Hepatocyte (in vitro differentiated cells): Measurements from ENCODE around the gene TSPYL4. TPM values are rescaled to one million over a fixed set of nuclear protein-coding genes. Genes with fewer than 3 reads are reported as not detected.

Experiments
- DNase-seq: peaks from one replicate; pipeline ENCODE4 v3.0.0-alpha.2; 2016; ENCODE audit warnings: low spot score
- H2AFZ ChIP-seq: fragments of 200-600 bp; sonication (generic); 2 replicates; pipeline ENCODE4 v1.6.0; 2016; ENCODE audit warnings: antibody characterized with exemption, mild to moderate bottlenecking
- H3K27ac ChIP-seq: fragments of 200-600 bp; sonication (generic); 2 replicates; pipeline ENCODE4 v1.5.1; 2016; ENCODE audit warnings: mild to moderate bottlenecking
- H3K27me3 ChIP-seq: fragments of 200-600 bp; sonication (generic); 2 replicates; pipeline ENCODE4 v1.6.1; 2016
- H3K36me3 ChIP-seq: fragments of 200-600 bp; sonication (generic); replicated peaks from 2 replicates; pipeline ENCODE4 v1.5.1; 2016; ENCODE audit warnings: low read depth; ENCODE audit not compliant: insufficient read depth
- H3K4me1 ChIP-seq: fragments of 200-600 bp; sonication (generic); 2 replicates; pipeline ENCODE4 v1.5.1; 2016; ENCODE audit warnings: mild to moderate bottlenecking, moderate library complexity; ENCODE audit not compliant: insufficient read depth
- H3K4me2 ChIP-seq: fragments of 200-600 bp; sonication (generic); 2 replicates; pipeline ENCODE4 v1.6.0; 2016
- H3K4me3 ChIP-seq: fragments of 200-600 bp; sonication (generic); 2 replicates; pipeline ENCODE4 v1.5.1; 2016; ENCODE audit warnings: mild to moderate bottlenecking
- H3K79me2 ChIP-seq: fragments of 200-600 bp; sonication (generic); 2 replicates; pipeline ENCODE4 v1.6.0; 2017; ENCODE audit warnings: mild to moderate bottlenecking
- H3K9me2 ChIP-seq: fragments of 200-600 bp; sonication (generic); replicated peaks from 2 replicates; pipeline ENCODE4 v1.6.0; 2017; ENCODE audit warnings: mild to moderate bottlenecking; ENCODE audit not compliant: insufficient read depth
- H3K9me3 ChIP-seq: fragments of 200-600 bp; sonication (generic); 2 replicates; pipeline ENCODE4 v1.5.1; 2016; ENCODE audit warnings: low read depth, mild to moderate bottlenecking
- H4K20me1 ChIP-seq: fragments of 200-600 bp; sonication (generic); 2 replicates; pipeline ENCODE4 v1.6.0; 2016; ENCODE audit warnings: mild to moderate bottlenecking; ENCODE audit not compliant: insufficient read depth, poor library complexity, severe bottlenecking
- EZH2 ChIP-seq: fragments of 200-600 bp; sonication (generic); IDR thresholded peaks from 2 replicates; pipeline ENCODE4 v1.6.1; 2016; ENCODE audit warnings: antibody characterized with exemption, mild to moderate bottlenecking, borderline replicate concordance
- EZH2phosphoT487 ChIP-seq: fragments of 200-600 bp; sonication (generic); IDR thresholded peaks from one replicate; pipeline ENCODE4 v1.6.1; 2018; ENCODE audit warnings: antibody characterized with exemption, mild to moderate bottlenecking, low read depth, moderate library complexity; ENCODE audit not compliant: unreplicated experiment, severe bottlenecking
- WGBS: methylation state at CpG from one replicate; pipeline ENCODE4 v1.1.6; 2016; ENCODE audit warnings: low lambda C conversion rate; ENCODE audit errors: missing lambda C conversion rate; 5-methylcytosine and 5-hydroxymethylcytosine counted together
- polyA plus RNA-seq: library from polyadenylated mRNA; unstranded; fragments of >200 nt; fragmentation: Nextera tagmentation; extraction: Ambion mirVana; gene quantifications from 2 replicates; pipeline ENCODE4 v1.2.1, GENCODE V29; 2016
- total RNA-seq: library from RNA; depleted of rRNA; stranded (reverse); fragments of >200 nt; gene quantifications from 2 replicates; pipeline ENCODE4 v1.2.3, GENCODE V29; 2014
- TF ChIP-seq, protein P1 (sequence below): fragments of 200-600 bp; sonication (generic); IDR thresholded peaks from 2 replicates; pipeline ENCODE4 v1.5.1; 2016; ENCODE audit warnings: antibody characterized with exemption, mild to moderate bottlenecking; ENCODE audit not compliant: poor library complexity

Gene TSPYL4
- total RNA-seq (24.3 and 25.3 TPM in 2 replicates), polyA plus RNA-seq (11.9 and 13.0 TPM in 2 replicates)

DNA sequence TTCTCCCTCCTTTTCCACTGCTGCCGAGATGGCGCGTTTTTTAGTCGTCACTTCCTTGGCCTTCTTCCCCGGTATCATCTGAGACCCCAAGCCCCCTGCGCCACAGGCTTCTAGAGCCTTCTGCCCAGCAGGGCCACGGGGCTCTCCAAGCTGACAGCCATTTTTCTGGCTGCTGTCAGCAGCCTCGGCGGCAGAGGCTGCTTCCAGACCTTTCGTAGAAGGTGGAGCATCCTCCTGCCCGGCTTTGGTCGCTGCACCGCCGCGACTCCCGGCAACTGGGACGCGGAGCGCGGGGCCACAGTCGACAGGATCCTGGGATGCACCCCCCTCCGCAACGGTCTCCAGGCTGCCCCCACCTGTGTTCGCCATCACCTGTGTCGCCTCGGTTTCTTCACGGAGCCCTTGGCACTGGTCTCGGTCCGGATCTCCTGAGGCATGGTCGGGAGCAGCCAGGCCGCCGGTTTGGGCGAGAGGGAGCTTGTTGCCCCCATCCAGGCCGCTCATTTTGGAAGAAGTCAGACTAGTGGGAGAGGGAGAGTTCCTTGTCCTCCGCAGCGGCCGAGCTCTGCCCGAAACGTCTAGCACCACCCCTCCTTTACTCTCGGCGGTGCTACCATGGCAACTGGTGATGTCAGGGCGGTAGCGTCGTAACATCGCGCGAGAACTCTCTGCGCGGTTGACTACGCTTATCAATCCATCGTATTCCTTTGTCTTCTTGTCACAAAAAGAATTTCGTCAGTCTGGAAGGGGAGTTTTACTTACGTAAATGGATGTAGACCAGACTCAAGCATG lies at the start of gene TSPYL4:
Gene TSPYL4 (minus strand): TSS at position 571 of the 792 bp plus-strand sequence. CDS start 67 bp downstream, at position 504.
- no peaks in the 10 kb centered on the region for H3K9me2 ChIP-seq
- no peaks in the 10 kb centered on the region for H4K20me1 ChIP-seq
- H3K4me3 ChIP-seq = peak within 1 kb of the TSS; percentile 69
- DNase-seq = peak; percentile 96
- no peaks in the 10 kb centered on the region for H3K27me3 ChIP-seq
- peaks cover 55% of the 10 kb centered on the region for H3K79me2 ChIP-seq
- H3K4me1 ChIP-seq = peaks cover 34% of the 10 kb centered on the region
- TF ChIP-seq EZH2phosphoT487 (no peak), EZH2 (no peak)
- TF ChIP-seq, protein P1, sequence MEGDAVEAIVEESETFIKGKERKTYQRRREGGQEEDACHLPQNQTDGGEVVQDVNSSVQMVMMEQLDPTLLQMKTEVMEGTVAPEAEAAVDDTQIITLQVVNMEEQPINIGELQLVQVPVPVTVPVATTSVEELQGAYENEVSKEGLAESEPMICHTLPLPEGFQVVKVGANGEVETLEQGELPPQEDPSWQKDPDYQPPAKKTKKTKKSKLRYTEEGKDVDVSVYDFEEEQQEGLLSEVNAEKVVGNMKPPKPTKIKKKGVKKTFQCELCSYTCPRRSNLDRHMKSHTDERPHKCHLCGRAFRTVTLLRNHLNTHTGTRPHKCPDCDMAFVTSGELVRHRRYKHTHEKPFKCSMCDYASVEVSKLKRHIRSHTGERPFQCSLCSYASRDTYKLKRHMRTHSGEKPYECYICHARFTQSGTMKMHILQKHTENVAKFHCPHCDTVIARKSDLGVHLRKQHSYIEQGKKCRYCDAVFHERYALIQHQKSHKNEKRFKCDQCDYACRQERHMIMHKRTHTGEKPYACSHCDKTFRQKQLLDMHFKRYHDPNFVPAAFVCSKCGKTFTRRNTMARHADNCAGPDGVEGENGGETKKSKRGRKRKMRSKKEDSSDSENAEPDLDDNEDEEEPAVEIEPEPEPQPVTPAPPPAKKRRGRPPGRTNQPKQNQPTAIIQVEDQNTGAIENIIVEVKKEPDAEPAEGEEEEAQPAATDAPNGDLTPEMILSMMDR = no peak
- H3K36me3 ChIP-seq = no peaks in the 10 kb centered on the region
- H3K4me2 ChIP-seq = peak within 1 kb of the TSS; percentile 76
- peak within 1 kb of the TSS; percentile 90 for H2AFZ ChIP-seq
- H3K9me3 ChIP-seq = no peaks in the 10 kb centered on the region
- H3K27ac ChIP-seq = peak within 1 kb of the TSS; percentile 97
- WGBS = under 1% methylated on average over 52 of the region's 53 CpGs

DNA sequence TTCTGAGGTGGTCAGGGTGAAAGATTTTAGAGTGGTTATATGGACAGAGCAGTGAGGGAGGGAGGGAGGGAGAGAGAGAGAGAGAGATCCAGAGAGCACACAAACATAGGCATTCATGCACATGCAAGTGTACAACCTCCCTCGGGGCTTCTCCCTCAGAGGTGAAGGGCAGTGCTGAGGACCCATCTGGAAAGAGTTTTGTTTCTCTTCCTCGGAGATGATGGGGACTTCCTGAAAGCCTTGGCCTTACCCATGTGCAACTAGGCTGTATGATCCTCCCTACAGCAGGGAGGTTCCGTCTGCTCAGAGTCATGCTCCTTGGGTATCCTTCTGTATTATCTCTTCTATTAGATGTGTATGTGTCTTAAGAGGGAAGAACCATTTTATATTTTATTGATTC lies 47.2 kb upstream of the TSPYL4 start:
- H2AFZ ChIP-seq = no peak overlapping the region
- TF ChIP-seq, protein P1 = no peak
- TF ChIP-seq EZH2 (no peak), EZH2phosphoT487 (no peak)
- no peaks in the 10 kb centered on the region for H3K27me3 ChIP-seq
- H4K20me1 ChIP-seq = no peaks in the 10 kb centered on the region
- 77% methylated on average over 3 of the region's 3 CpGs for WGBS
- no peak overlapping the region for H3K27ac ChIP-seq
- no peaks in the 10 kb centered on the region for H3K9me2 ChIP-seq
- H3K9me3 ChIP-seq = no peaks in the 10 kb centered on the region
- H3K4me2 ChIP-seq = no peak overlapping the region
- DNase-seq = no peak
- no peaks in the 10 kb centered on the region for H3K36me3 ChIP-seq
- no peak overlapping the region for H3K4me3 ChIP-seq
- peaks cover 10% of the 10 kb centered on the region for H3K4me1 ChIP-seq
- no peaks in the 10 kb centered on the region for H3K79me2 ChIP-seq

DNA sequence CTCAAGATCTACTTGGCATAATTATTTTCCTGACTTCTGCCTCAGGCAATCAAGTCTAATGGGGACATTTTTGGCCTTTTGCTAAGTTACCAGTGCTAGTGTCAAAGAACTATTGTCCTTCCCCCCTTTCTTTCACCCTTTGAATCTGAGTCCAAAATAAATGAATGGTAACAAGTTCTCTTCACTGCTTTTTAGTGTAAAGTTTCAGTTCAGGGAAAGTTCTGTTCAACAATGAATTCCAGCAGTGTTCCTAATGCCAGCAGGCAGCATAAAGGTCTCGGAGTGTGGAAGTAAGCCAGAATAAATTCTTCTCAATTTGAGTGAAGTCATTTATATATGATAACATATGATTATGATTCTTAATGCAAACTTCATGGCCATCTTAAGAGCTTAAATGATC lies 46.7 kb upstream of the TSPYL4 start:
- peaks cover 10% of the 10 kb centered on the region for H3K4me1 ChIP-seq
- no peak overlapping the region for H2AFZ ChIP-seq
- no peaks in the 10 kb centered on the region for H3K9me2 ChIP-seq
- no peaks in the 10 kb centered on the region for H3K79me2 ChIP-seq
- H3K4me2 ChIP-seq = no peak overlapping the region
- no peaks in the 10 kb centered on the region for H4K20me1 ChIP-seq
- H3K9me3 ChIP-seq = no peaks in the 10 kb centered on the region
- WGBS = 96% methylated on average over 1 of the region's 1 CpG
- no peak overlapping the region for H3K27ac ChIP-seq
- no peaks in the 10 kb centered on the region for H3K27me3 ChIP-seq
- TF ChIP-seq EZH2 = no peak
- no peak for TF ChIP-seq EZH2phosphoT487
- TF ChIP-seq, protein P1 = no peak
- H3K36me3 ChIP-seq = no peaks in the 10 kb centered on the region
- DNase-seq = no peak
- no peak overlapping the region for H3K4me3 ChIP-seq
